Hepatocyte (in vitro differentiated cells): Measurements from ENCODE around the gene AP1G2. TPM values are rescaled to one million over a fixed set of nuclear protein-coding genes. Genes with fewer than 3 reads are reported as not detected.
A peak's percentile ranks its signal among the peaks of the same experiment; 100 is the strongest.

Experiments used
- DNase-seq: peaks from one replicate; pipeline ENCODE4 v3.0.0-alpha.2; 2016; ENCODE audit warnings: low spot score
- H2AFZ ChIP-seq: fragments of 200-600 bp; sonication (generic); 2 replicates; pipeline ENCODE4 v1.6.0; 2016; ENCODE audit warnings: antibody characterized with exemption, mild to moderate bottlenecking
- H3K27ac ChIP-seq: fragments of 200-600 bp; sonication (generic); 2 replicates; pipeline ENCODE4 v1.5.1; 2016; ENCODE audit warnings: mild to moderate bottlenecking
- H3K27me3 ChIP-seq: fragments of 200-600 bp; sonication (generic); 2 replicates; pipeline ENCODE4 v1.6.1; 2016
- H3K36me3 ChIP-seq: fragments of 200-600 bp; sonication (generic); replicated peaks from 2 replicates; pipeline ENCODE4 v1.5.1; 2016; ENCODE audit warnings: low read depth; ENCODE audit not compliant: insufficient read depth
- H3K4me1 ChIP-seq: fragments of 200-600 bp; sonication (generic); 2 replicates; pipeline ENCODE4 v1.5.1; 2016; ENCODE audit warnings: mild to moderate bottlenecking, moderate library complexity; ENCODE audit not compliant: insufficient read depth
- H3K4me2 ChIP-seq: fragments of 200-600 bp; sonication (generic); 2 replicates; pipeline ENCODE4 v1.6.0; 2016
- H3K4me3 ChIP-seq: fragments of 200-600 bp; sonication (generic); 2 replicates; pipeline ENCODE4 v1.5.1; 2016; ENCODE audit warnings: mild to moderate bottlenecking
- H3K79me2 ChIP-seq: fragments of 200-600 bp; sonication (generic); 2 replicates; pipeline ENCODE4 v1.6.0; 2017; ENCODE audit warnings: mild to moderate bottlenecking
- H3K9me2 ChIP-seq: fragments of 200-600 bp; sonication (generic); replicated peaks from 2 replicates; pipeline ENCODE4 v1.6.0; 2017; ENCODE audit warnings: mild to moderate bottlenecking; ENCODE audit not compliant: insufficient read depth
- H3K9me3 ChIP-seq: fragments of 200-600 bp; sonication (generic); 2 replicates; pipeline ENCODE4 v1.5.1; 2016; ENCODE audit warnings: low read depth, mild to moderate bottlenecking
- H4K20me1 ChIP-seq: fragments of 200-600 bp; sonication (generic); 2 replicates; pipeline ENCODE4 v1.6.0; 2016; ENCODE audit warnings: mild to moderate bottlenecking; ENCODE audit not compliant: insufficient read depth, poor library complexity, severe bottlenecking
- EZH2 ChIP-seq: fragments of 200-600 bp; sonication (generic); IDR thresholded peaks from 2 replicates; pipeline ENCODE4 v1.6.1; 2016; ENCODE audit warnings: antibody characterized with exemption, mild to moderate bottlenecking, borderline replicate concordance
- EZH2phosphoT487 ChIP-seq: fragments of 200-600 bp; sonication (generic); IDR thresholded peaks from one replicate; pipeline ENCODE4 v1.6.1; 2018; ENCODE audit warnings: antibody characterized with exemption, mild to moderate bottlenecking, low read depth, moderate library complexity; ENCODE audit not compliant: unreplicated experiment, severe bottlenecking
- WGBS: methylation state at CpG from one replicate; pipeline ENCODE4 v1.1.6; 2016; ENCODE audit warnings: low lambda C conversion rate; ENCODE audit errors: missing lambda C conversion rate; 5-methylcytosine and 5-hydroxymethylcytosine counted together
- polyA plus RNA-seq: library from polyadenylated mRNA; unstranded; fragments of >200 nt; fragmentation: Nextera tagmentation; extraction: Ambion mirVana; gene quantifications from 2 replicates; pipeline ENCODE4 v1.2.1, GENCODE V29; 2016
- total RNA-seq: library from RNA; depleted of rRNA; stranded (reverse); fragments of >200 nt; gene quantifications from 2 replicates; pipeline ENCODE4 v1.2.3, GENCODE V29; 2014
- TF ChIP-seq, protein P1 (sequence below): fragments of 200-600 bp; sonication (generic); IDR thresholded peaks from 2 replicates; pipeline ENCODE4 v1.5.1; 2016; ENCODE audit warnings: antibody characterized with exemption, mild to moderate bottlenecking; ENCODE audit not compliant: poor library complexity

Gene AP1G2
- total and polyA plus RNA-seq, 2 experiments from 2014 or later = 87.5 to 191 TPM

- Histone ChIP-seq H3K4me2 (peak overlapping the region; percentile 96), H3K4me1 (peaks cover 14% of the 10 kb centered on the region), H2AFZ (no peak overlapping the region), H3K4me3 (no peak overlapping the region), H3K9me2 (no peaks in the 10 kb centered on the region), H3K36me3 (no peaks in the 10 kb centered on the region), H3K9me3 (no peaks in the 10 kb centered on the region), H3K27me3 (no peaks in the 10 kb centered on the region), H4K20me1 (no peaks in the 10 kb centered on the region), H3K79me2 (peaks cover 17% of the 10 kb centered on the region), H3K27ac (peak overlapping the region; percentile 93)
- TF ChIP-seq EZH2 = no peak
- TF ChIP-seq, protein P1, sequence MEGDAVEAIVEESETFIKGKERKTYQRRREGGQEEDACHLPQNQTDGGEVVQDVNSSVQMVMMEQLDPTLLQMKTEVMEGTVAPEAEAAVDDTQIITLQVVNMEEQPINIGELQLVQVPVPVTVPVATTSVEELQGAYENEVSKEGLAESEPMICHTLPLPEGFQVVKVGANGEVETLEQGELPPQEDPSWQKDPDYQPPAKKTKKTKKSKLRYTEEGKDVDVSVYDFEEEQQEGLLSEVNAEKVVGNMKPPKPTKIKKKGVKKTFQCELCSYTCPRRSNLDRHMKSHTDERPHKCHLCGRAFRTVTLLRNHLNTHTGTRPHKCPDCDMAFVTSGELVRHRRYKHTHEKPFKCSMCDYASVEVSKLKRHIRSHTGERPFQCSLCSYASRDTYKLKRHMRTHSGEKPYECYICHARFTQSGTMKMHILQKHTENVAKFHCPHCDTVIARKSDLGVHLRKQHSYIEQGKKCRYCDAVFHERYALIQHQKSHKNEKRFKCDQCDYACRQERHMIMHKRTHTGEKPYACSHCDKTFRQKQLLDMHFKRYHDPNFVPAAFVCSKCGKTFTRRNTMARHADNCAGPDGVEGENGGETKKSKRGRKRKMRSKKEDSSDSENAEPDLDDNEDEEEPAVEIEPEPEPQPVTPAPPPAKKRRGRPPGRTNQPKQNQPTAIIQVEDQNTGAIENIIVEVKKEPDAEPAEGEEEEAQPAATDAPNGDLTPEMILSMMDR = no peak
- TF ChIP-seq EZH2phosphoT487 = no peak
- WGBS = 97% methylated on average over 1 of the region's 1 CpG
- DNase-seq = no peak
These were observed 9.6 kb downstream of the AP1G2 start for GRCh38 chr14:23557946-23558345.

- TF ChIP-seq, protein P1 = no peak
- no peak for TF ChIP-seq EZH2
- H3K4me2 ChIP-seq = peak overlapping the region; percentile 96
- H2AFZ ChIP-seq = no peak overlapping the region
- 88% methylated on average over 2 of the region's 2 CpGs for WGBS
- H3K36me3 ChIP-seq = no peaks in the 10 kb centered on the region
- H3K4me3 ChIP-seq = no peak overlapping the region
- peaks cover 14% of the 10 kb centered on the region for H3K4me1 ChIP-seq
- DNase-seq = no peak
- H3K27ac ChIP-seq = peak overlapping the region; percentile 93
- H3K9me3 ChIP-seq = no peaks in the 10 kb centered on the region
- H3K9me2 ChIP-seq = no peaks in the 10 kb centered on the region
- H4K20me1 ChIP-seq = no peaks in the 10 kb centered on the region
- no peaks in the 10 kb centered on the region for H3K27me3 ChIP-seq
- H3K79me2 ChIP-seq = peaks cover 17% of the 10 kb centered on the region
These were observed 10.1 kb downstream of the AP1G2 start for GRCh38 chr14:23557521-23557920.

DNA sequence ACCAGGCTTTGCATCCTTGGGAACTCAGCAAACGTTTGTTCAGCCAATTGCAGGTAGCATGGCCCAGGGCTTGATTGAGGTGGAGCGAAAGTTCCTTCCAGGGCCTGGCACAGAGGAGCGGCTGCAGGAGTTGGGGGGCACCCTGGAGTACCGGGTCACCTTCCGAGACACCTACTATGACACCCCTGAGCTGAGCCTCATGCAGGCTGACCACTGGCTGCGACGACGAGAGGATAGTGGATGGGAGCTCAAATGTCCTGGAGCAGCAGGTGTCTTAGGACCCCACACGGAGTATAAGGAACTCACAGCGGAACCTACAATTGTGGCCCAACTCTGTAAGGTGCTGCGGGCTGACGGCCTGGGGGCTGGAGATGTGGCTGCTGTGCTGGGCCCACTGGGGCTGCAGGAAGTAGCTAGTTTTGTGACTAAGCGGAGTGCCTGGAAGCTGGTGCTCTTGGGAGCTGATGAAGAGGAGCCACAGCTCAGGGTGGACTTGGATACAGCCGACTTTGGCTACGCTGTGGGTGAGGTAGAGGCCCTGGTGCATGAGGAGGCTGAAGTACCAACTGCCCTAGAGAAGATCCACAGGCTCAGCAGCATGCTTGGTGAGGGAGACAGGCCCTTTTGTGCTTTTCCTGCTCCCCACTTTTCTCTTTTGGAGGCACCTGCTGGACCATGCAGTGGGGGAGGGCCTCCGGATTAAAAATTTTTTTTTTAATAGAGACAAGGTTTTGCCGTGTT lies 10.7 kb downstream of the AP1G2 start:
- no peaks in the 10 kb centered on the region for H3K9me2 ChIP-seq
- H3K4me2 ChIP-seq = peak overlapping the region; percentile 96
- 61% methylated on average over 17 of the region's 17 CpGs for WGBS
- peak overlapping the region; percentile 65 for H3K4me3 ChIP-seq
- H2AFZ ChIP-seq = peak overlapping the region; percentile 84
- H3K9me3 ChIP-seq = no peaks in the 10 kb centered on the region
- DNase-seq = no peak
- H4K20me1 ChIP-seq = no peaks in the 10 kb centered on the region
- peaks cover 15% of the 10 kb centered on the region for H3K4me1 ChIP-seq
- H3K27me3 ChIP-seq = no peaks in the 10 kb centered on the region
- H3K79me2 ChIP-seq = peaks cover 17% of the 10 kb centered on the region
- peak overlapping the region; percentile 93 for H3K27ac ChIP-seq
- H3K36me3 ChIP-seq = no peaks in the 10 kb centered on the region
- TF ChIP-seq, protein P1 = no peak
- TF ChIP-seq EZH2 = no peak
